ENCODE data around the gene PLXNA2.

The PLXNA2 gene

DNA sequence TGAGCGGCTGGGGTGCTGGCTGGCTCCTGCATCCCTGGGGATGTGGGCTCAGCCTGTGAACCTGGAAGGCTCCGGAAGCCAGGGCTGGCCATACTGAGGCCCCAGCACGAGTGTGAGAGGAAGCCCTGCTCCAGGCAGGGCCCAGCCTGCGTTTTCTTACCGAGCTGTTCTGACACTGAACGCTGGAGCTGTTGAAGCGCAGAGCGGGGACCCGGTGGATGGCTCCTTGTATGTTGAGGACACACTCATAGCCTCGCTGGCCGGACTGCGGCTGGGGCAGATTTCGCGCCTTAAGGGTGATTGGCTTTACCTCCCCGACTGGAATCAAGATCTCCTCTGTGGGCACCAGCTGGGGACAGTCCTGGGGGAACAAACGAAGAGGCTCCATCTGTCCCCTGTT, 160.0 kb downstream of the PLXNA2 start:
- H3K27ac ChIP-seq (ENCODE audit: low read depth, low read length), result no peak overlapping the region
- peaks cover 25% of the 10 kb centered on the region; the same call in 1 of the 2 replicates for H3K4me1 ChIP-seq (ENCODE audit: control insufficient read depth, insufficient read depth, low read length)
- no peak overlapping the region for H3K4me3 ChIP-seq (ENCODE audit: low read depth, low read length)
- no peaks in the 10 kb centered on the region for H3K9me3 ChIP-seq (ENCODE audit: control insufficient read depth, insufficient read depth, low read depth, low read length)
- H3K27me3 ChIP-seq (ENCODE audit: control insufficient read depth, insufficient read depth, low read length), result no peaks in the 10 kb centered on the region
- H3K9ac ChIP-seq (ENCODE audit: low read length), result no peak overlapping the region
- H3K36me3 ChIP-seq (ENCODE audit: control insufficient read depth, insufficient read depth, low read length), result no peaks in the 10 kb centered on the region

DNA sequence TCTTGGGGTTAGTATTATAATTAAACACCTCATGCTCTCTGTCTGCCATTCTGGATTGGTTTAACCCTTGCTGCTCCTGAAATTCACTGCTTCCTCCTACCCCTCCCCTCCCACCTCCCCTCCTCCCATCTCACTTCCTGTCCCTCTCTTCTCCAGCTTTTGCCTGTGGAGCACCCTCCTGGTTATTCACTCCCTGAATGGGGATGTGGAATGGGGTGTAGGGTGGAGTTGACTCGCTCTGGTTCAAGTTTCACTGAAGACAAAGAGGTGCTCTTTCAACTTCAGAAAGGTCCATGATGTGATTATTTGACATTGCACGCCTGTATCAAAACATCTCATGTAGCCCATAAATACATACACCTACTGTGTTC, 160.5 kb downstream of the PLXNA2 start:
- no peaks in the 10 kb centered on the region; the same call in 1 of the 2 replicates for H3K36me3 ChIP-seq (ENCODE audit: control insufficient read depth, insufficient read depth, low read length)
- H3K4me3 ChIP-seq (ENCODE audit: low read depth, low read length), result no peak overlapping the region
- H3K9me3 ChIP-seq (ENCODE audit: control insufficient read depth, insufficient read depth, low read depth, low read length), result no peaks in the 10 kb centered on the region
- no peak overlapping the region for H3K9ac ChIP-seq (ENCODE audit: low read length)
- no peak overlapping the region for H3K27ac ChIP-seq (ENCODE audit: low read depth, low read length)
- peaks cover 25% of the 10 kb centered on the region; the same call in 1 of the 2 replicates for H3K4me1 ChIP-seq (ENCODE audit: control insufficient read depth, insufficient read depth, low read length)
- H3K27me3 ChIP-seq (ENCODE audit: control insufficient read depth, insufficient read depth, low read length), result no peaks in the 10 kb centered on the region

DNA sequence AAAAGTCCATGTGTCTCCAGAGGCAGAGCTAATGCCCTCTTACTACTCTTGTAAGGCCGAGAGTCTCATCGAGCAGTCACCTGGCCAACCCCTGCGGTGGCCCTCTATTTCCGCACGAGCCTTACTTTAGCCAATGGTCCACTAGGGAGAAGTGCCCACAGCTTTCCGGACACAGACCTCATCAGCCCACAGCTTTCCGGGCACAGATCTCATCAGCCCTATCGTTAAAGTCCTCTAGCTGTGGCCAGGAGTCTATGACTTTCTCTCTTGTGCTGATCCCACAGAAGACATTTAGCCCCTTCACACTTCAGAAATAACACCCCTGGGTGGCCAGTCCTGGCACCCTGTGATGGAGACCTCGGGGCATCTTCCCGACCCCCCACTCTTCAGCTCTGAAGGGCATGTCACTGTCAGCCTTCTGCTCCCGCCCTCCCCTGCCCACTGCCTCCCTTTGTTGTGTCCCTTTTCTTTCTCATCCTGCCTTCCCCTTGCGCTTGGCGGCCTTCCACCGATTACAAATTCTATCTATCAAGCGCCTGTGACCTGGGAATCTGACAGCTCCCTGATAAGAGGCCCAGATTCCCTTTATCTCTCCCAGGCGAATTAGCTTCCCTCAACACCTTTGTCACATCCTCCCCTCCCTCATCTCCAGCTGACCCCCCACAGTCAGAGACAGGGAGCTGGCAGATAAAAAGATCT, 161.0 kb downstream of the PLXNA2 start:
- Histone ChIP-seq H3K4me3 (ENCODE audit: low read depth, low read length) (no peak overlapping the region), H3K27me3 (ENCODE audit: control insufficient read depth, insufficient read depth, low read length) (no peaks in the 10 kb centered on the region), H3K36me3 (ENCODE audit: control insufficient read depth, insufficient read depth, low read length) (no peaks in the 10 kb centered on the region; the same call in 1 of the 2 replicates), H3K9me3 (ENCODE audit: control insufficient read depth, insufficient read depth, low read depth, low read length) (no peaks in the 10 kb centered on the region), H3K9ac (ENCODE audit: low read length) (peak overlapping the region; percentile 23), H3K4me1 (ENCODE audit: control insufficient read depth, insufficient read depth, low read length) (peaks cover 25% of the 10 kb centered on the region; the same call in 1 of the 2 replicates), H3K27ac (ENCODE audit: low read depth, low read length) (no peak overlapping the region)

DNA sequence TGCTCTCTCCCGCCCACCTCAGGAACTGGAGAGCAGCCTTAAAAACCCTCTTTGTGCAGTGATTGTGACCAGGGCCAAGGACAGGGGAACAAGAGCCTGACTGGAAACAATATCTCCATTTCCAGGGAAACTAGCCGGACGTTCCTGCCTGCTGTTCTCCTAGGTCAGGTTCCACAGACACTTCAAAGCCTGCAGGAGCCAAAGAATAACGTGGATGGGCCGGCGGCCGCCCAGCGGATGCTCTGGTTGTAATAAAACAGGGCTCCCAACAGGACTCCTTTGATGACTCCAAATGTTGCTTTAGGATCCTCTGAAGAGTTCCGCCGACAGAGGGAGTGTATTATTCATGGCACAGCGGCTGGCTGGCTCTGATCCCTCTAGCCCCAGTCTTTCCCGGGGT, 162.2 kb downstream of the PLXNA2 start:
- Histone ChIP-seq H3K36me3 (ENCODE audit: control insufficient read depth, insufficient read depth, low read length) (no peaks in the 10 kb centered on the region; the same call in 1 of the 2 replicates), H3K9me3 (ENCODE audit: control insufficient read depth, insufficient read depth, low read depth, low read length) (no peaks in the 10 kb centered on the region), H3K4me1 (ENCODE audit: control insufficient read depth, insufficient read depth, low read length) (peaks cover 30% of the 10 kb centered on the region; the same call in 1 of the 2 replicates), H3K9ac (ENCODE audit: low read length) (no peak overlapping the region), H3K4me3 (ENCODE audit: low read depth, low read length) (no peak overlapping the region), H3K27me3 (ENCODE audit: control insufficient read depth, insufficient read depth, low read length) (no peaks in the 10 kb centered on the region), H3K27ac (ENCODE audit: low read depth, low read length) (no peak overlapping the region)

DNA sequence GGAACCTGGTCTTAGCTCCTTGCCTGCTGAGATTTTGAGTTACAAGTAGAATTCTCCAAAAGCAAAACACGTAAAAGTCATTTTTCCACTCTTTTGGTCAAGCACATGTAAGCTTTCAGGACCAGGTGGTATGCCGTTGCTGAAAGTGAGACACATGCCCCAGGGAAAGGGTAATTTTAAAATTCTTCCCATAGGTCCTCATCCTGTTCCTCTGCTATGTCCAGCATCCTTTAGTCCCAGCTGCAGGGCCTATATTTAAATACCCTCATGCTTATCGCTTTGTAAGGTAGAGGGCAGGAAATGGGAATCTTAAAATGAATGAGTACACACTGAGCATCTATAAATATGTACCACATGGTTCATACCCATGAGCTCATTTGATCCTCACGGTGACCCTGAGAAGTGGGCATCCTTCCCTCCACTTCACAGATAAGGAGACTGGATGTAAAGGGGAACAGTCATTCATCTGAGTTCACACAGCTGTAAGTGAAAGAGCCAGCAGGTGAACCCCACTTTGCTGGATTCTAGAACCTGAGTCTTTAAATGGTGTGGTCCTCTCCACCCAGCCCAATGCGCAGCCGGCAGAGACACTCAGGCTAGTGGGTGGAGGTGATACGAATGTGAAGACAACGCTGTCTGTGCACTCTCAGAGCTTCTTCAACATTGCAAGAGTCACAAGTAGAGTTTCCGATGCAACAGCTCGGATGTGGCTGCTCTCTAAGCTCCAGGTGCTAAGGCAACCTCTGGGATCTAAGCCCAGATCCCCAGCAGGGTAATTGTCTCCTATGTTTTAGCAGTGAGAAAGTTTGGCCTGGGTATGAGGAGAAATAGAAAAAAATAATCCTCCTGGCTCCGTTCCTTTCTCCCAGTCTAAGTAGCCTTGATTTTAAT, 163.5 kb downstream of the PLXNA2 start:
- no peak overlapping the region for H3K9ac ChIP-seq (ENCODE audit: low read length)
- H3K4me3 ChIP-seq (ENCODE audit: low read depth, low read length), result no peak overlapping the region
- H3K4me1 ChIP-seq (ENCODE audit: control insufficient read depth, insufficient read depth, low read length), result peaks cover 26% of the 10 kb centered on the region; the same call in 1 of the 2 replicates
- H3K36me3 ChIP-seq (ENCODE audit: control insufficient read depth, insufficient read depth, low read length), result no peaks in the 10 kb centered on the region; the same call in 1 of the 2 replicates
- H3K27ac ChIP-seq (ENCODE audit: low read depth, low read length), result no peak overlapping the region
- no peaks in the 10 kb centered on the region for H3K9me3 ChIP-seq (ENCODE audit: control insufficient read depth, insufficient read depth, low read depth, low read length)
- H3K27me3 ChIP-seq (ENCODE audit: control insufficient read depth, insufficient read depth, low read length), result no peaks in the 10 kb centered on the region

DNA sequence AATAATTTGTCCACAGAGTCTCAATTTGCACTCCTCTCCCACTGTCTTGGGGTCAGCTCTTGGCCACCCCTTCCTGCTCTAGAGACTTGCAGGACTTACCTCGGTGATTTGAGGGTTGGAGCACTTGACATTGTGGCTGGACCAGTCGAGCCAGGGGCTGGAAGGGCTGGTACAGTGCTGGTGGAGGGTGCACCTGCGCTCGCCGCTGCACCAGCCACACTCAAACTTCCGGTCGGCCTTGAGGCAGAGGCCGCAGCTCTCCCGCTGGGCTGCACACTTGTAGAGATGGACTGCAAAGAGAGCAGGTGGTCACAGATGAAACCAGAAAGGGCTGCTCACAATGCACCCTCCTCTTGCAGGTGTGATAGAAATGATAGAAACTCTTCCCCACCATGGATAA, 165.0 kb downstream of the PLXNA2 start:
- H3K27me3 ChIP-seq (ENCODE audit: control insufficient read depth, insufficient read depth, low read length), result no peaks in the 10 kb centered on the region
- no peak overlapping the region for H3K9ac ChIP-seq (ENCODE audit: low read length)
- H3K4me1 ChIP-seq (ENCODE audit: control insufficient read depth, insufficient read depth, low read length), result peaks cover 26% of the 10 kb centered on the region; the same call in 1 of the 2 replicates
- no peak overlapping the region for H3K4me3 ChIP-seq (ENCODE audit: low read depth, low read length)
- no peak overlapping the region for H3K27ac ChIP-seq (ENCODE audit: low read depth, low read length)
- peaks cover 1% of the 10 kb centered on the region; the same call in 1 of the 2 replicates for H3K9me3 ChIP-seq (ENCODE audit: control insufficient read depth, insufficient read depth, low read depth, low read length)
- no peaks in the 10 kb centered on the region; the same call in 1 of the 2 replicates for H3K36me3 ChIP-seq (ENCODE audit: control insufficient read depth, insufficient read depth, low read length)

DNA sequence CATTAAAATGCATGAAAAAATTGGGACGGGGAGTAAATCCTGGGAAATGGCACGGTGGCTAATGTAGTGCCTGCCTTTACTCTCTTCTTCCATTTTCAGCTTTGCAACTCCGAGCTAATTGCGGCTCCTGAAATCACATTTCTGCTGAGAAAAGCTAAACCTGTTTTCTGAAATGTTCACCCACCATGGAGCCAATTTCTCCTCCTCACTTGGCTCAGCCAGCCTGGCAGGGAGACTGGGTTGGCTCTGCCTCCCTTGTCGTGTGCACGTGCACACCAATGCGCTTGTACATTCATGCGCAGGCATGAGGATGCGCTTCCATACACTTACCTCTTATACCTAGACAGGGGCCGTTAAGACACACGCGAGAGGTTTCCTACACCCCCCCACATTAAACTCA, 165.4 kb downstream of the PLXNA2 start:
- peaks cover 3% of the 10 kb centered on the region; the same call in 1 of the 2 replicates for H3K9me3 ChIP-seq (ENCODE audit: control insufficient read depth, insufficient read depth, low read depth, low read length)
- no peak overlapping the region for H3K4me3 ChIP-seq (ENCODE audit: low read depth, low read length)
- H3K4me1 ChIP-seq (ENCODE audit: control insufficient read depth, insufficient read depth, low read length), result peaks cover 25% of the 10 kb centered on the region; the same call in 1 of the 2 replicates
- no peaks in the 10 kb centered on the region for H3K27me3 ChIP-seq (ENCODE audit: control insufficient read depth, insufficient read depth, low read length)
- H3K9ac ChIP-seq (ENCODE audit: low read length), result no peak overlapping the region
- H3K36me3 ChIP-seq (ENCODE audit: control insufficient read depth, insufficient read depth, low read length), result no peaks in the 10 kb centered on the region; the same call in 1 of the 2 replicates
- H3K27ac ChIP-seq (ENCODE audit: low read depth, low read length), result no peak overlapping the region

DNA sequence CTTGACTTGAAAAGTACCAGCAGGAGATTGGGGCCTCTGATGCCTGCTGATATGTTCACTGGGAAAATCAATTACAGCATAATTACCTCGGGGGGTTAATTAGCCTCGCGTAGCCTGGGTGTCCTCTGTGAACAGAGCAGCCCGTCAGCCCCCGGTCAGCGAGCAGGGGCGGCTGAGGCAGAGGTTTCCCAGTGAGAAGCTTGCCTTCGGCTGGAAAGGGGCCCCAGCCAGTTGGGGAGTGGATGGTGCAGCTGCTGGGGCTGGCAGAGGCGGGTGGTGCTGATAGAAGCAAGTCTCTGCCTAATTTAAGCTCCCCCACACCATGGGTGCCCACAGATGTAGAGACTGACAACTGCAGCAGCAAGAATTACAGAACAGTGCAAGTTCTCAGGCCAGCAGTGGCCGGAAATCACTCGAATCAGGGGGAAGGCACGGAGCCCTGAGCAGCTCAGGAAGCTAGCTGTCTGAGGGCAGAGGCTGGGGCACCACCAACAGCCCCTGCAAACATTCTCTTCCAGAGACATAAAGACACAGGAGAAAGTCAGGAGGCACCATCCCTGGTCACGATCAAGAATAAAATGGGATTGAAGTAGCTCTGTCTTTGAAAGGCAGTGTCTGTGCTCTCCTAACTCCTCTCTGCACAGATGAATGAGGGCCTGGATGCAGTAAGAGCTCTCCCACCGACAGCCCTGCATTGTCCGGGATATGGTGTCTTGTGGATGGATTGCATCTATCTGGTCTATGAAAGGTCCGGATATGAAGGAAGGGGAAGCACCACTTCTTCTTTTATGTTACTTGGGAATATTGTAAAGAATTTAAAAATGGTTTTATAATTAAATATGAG, 166.7 kb downstream of the PLXNA2 start:
- Histone ChIP-seq H3K9ac (ENCODE audit: low read length) (no peak overlapping the region), H3K27me3 (ENCODE audit: control insufficient read depth, insufficient read depth, low read length) (no peaks in the 10 kb centered on the region), H3K4me3 (ENCODE audit: low read depth, low read length) (no peak overlapping the region), H3K4me1 (ENCODE audit: control insufficient read depth, insufficient read depth, low read length) (peaks cover 13% of the 10 kb centered on the region; the same call in 1 of the 2 replicates), H3K9me3 (ENCODE audit: control insufficient read depth, insufficient read depth, low read depth, low read length) (peaks cover 3% of the 10 kb centered on the region; the same call in 1 of the 2 replicates), H3K27ac (ENCODE audit: low read depth, low read length) (no peak overlapping the region), H3K36me3 (ENCODE audit: control insufficient read depth, insufficient read depth, low read length) (no peaks in the 10 kb centered on the region; the same call in 1 of the 2 replicates)

DNA sequence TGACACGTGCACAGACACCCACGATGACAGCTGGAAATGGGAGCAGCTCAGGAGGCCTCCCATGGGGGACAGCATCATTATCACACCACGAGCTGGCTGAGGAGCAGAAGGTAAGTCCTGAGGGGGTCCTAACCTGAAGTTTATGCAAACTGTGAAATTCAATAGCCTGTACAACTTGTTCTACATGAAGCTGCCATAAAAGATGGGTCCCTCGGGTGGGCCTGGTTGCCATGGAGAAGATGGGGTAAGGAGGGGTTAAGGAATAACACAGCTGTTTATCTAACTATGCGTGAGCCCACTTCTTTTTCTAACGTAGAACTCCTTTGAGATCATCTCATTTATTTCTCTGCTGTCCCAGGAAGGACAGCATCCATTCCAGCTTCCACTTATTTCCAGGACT, 169.8 kb downstream of the PLXNA2 start:
- no peaks in the 10 kb centered on the region for H3K27me3 ChIP-seq (ENCODE audit: control insufficient read depth, insufficient read depth, low read length)
- no peak overlapping the region for H3K27ac ChIP-seq (ENCODE audit: low read depth, low read length)
- H3K4me1 ChIP-seq (ENCODE audit: control insufficient read depth, insufficient read depth, low read length), result peaks cover 5% of the 10 kb centered on the region; the same call in 1 of the 2 replicates
- H3K9me3 ChIP-seq (ENCODE audit: control insufficient read depth, insufficient read depth, low read depth, low read length), result peaks cover 3% of the 10 kb centered on the region; the same call in 1 of the 2 replicates
- H3K4me3 ChIP-seq (ENCODE audit: low read depth, low read length), result no peak overlapping the region
- H3K36me3 ChIP-seq (ENCODE audit: control insufficient read depth, insufficient read depth, low read length), result no peaks in the 10 kb centered on the region; the same call in 1 of the 2 replicates
- H3K9ac ChIP-seq (ENCODE audit: low read length), result no peak overlapping the region

DNA sequence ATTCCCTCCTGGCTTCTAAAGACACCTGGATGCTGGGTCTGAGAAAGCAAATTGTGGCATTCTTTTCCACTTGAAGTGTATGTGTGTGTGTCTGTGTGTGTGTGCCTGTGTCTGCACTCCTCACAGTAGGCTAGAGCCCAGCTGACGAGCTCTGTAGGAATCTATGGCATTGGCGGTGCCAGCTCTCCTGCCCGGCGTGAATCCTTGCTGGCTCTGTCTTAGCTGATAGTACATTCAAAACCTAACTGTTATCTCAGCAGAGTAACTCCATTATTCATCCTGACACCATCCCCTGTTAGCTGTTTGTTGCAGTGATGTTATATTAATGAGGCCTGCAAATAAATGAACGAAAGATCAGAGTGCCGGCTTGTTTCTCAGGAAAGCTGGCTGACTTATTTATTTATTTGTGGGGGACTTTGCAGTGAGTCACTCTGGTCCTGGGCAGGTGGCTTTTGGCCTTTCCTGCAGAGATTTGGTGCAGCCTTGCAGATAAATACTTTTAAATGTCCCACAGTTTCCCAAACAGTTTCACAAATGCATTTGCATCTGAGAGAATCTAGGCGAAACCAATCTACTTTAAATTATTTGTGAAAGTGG, 172.7 kb downstream of the PLXNA2 start:
- no peaks in the 10 kb centered on the region; the same call in 1 of the 2 replicates for H3K4me1 ChIP-seq (ENCODE audit: control insufficient read depth, insufficient read depth, low read length)
- H3K27me3 ChIP-seq (ENCODE audit: control insufficient read depth, insufficient read depth, low read length), result no peaks in the 10 kb centered on the region
- no peak overlapping the region for H3K4me3 ChIP-seq (ENCODE audit: low read depth, low read length)
- H3K27ac ChIP-seq (ENCODE audit: low read depth, low read length), result no peak overlapping the region
- H3K36me3 ChIP-seq (ENCODE audit: control insufficient read depth, insufficient read depth, low read length), result no peaks in the 10 kb centered on the region
- H3K9ac ChIP-seq (ENCODE audit: low read length), result no peak overlapping the region
- H3K9me3 ChIP-seq (ENCODE audit: control insufficient read depth, insufficient read depth, low read depth, low read length), result peaks cover 3% of the 10 kb centered on the region; the same call in 1 of the 2 replicates

Data from HUES6 (cell line).